K562 (cell line): ENCODE results near the gene RALGPS1. TPM values are rescaled to one million over a fixed set of nuclear protein-coding genes. Genes with fewer than 3 reads are reported as not detected.

Source experiments
- ATAC-seq: fragments of 200-7000 bp; cut with Tn5 transposase; 3 replicates; pipeline ENCODE4 v1.9.1; 2020; ENCODE audit warnings: moderate library complexity
- BruUV-seq: library from RNA; stranded (reverse); fragments of 400-500 nt; replicated peaks from 2 replicates; lab custom pipeline; 2021; lab: Mats Ljungman, UMichigan
- CTCF ChIA-PET: fragments of 300-600 bp; formaldehyde crosslinking; extraction: SDS; loops from one replicate; lab custom pipeline; 2021; ENCODE audit warnings: low intra/inter-chr PET ratio; lab: Yijun Ruan, JAX
- POLR2A ChIA-PET: fragments of 300-600, 350-650 bp; sonication (Branson Sonifier 250); formaldehyde crosslinking; extraction: SDS; loops from one replicate; lab custom pipeline; 2021; ENCODE audit warnings: antibody characterized with exemption, inconsistent platforms; lab: Yijun Ruan, JAX
- DNase-seq, 4 experiments: peaks; one replicate each; pipeline versions ENCODE4 v3.0.0 to v3.0.0-alpha.2; 2011 to 2018; ENCODE audit warnings: low spot score in 3 of 4, mixed read lengths in 3 of 4; ENCODE audit errors: extremely low read depth in 1 of 4
- FAIRE-seq: peaks from 2 replicates; lab custom pipeline; 2011; peaks lifted over from hg19 to GRCh38; lab: Jason Lieb, UNC
- H2AFZ ChIP-seq: 2 replicates; pipeline ENCODE4 v1.6.0; 2011; ENCODE audit warnings: low read depth, low read length, control low read depth, inconsistent platforms
- H3K27ac ChIP-seq: fragments of 200-600 bp; 3 replicates; pipeline ENCODE4 v1.8.0; 2011; ENCODE audit warnings: low read depth, mild to moderate bottlenecking, control low read depth, inconsistent platforms, low read length, moderate library complexity, mixed read lengths; ENCODE audit errors: extremely low read depth
- H3K27me3 ChIP-seq, 2 experiments: fragments of 300-600 bp in 1 of 2; 2 replicates in 1 of 2; 3 replicates in 1 of 2; pipeline versions ENCODE4 v1.6.0 to v1.8.0; 2011; ENCODE audit warnings: inconsistent platforms in 2 of 2, low read length in 2 of 2, mild to moderate bottlenecking in 1 of 2, mixed read lengths in 1 of 2, moderate library complexity in 1 of 2; ENCODE audit not compliant: control insufficient read depth in 2 of 2, insufficient read depth in 2 of 2
- H3K36me3 ChIP-seq: fragments of 300-600 bp; 3 replicates; pipeline ENCODE4 v1.8.0; 2011; ENCODE audit warnings: mild to moderate bottlenecking, low read length, inconsistent platforms; ENCODE audit not compliant: control insufficient read depth, insufficient read depth
- H3K4me1 ChIP-seq, 2 experiments: fragments of 200-600 bp in 1 of 2; replicated peaks in 1 of 2; 2 replicates in 1 of 2; 3 replicates in 1 of 2; pipeline versions ENCODE4 v1.5.1 to v1.8.0; 2011; ENCODE audit warnings: inconsistent platforms in 2 of 2, low read length in 2 of 2, mild to moderate bottlenecking in 1 of 2, mixed read lengths in 1 of 2, moderate library complexity in 1 of 2; ENCODE audit not compliant: control insufficient read depth in 2 of 2, insufficient read depth in 2 of 2
- H3K4me2 ChIP-seq: 2 replicates; pipeline ENCODE4 v1.6.1; 2011; ENCODE audit warnings: low read length, control low read depth, inconsistent platforms, mixed read lengths; ENCODE audit not compliant: insufficient read depth
- H3K4me3 ChIP-seq: fragments of 200-600 bp; sonication (generic), shearing (Covaris generic); 2 replicates; pipeline ENCODE4 v1.5.1; 2016; ENCODE audit warnings: control low read depth, inconsistent platforms
- H3K79me2 ChIP-seq: fragments of 200-600 bp; 3 replicates; pipeline ENCODE4 v1.8.0; 2011; ENCODE audit warnings: low read length, inconsistent platforms; ENCODE audit not compliant: control insufficient read depth, insufficient read depth
- H3K9ac ChIP-seq, 2 experiments: 2 replicates each; pipeline versions ENCODE4 v1.6.0 to v1.6.1; 2011; ENCODE audit warnings: low read depth in 2 of 2, low read length in 2 of 2, control low read depth in 1 of 2, inconsistent platforms in 1 of 2, mild to moderate bottlenecking in 1 of 2, mixed read lengths in 1 of 2; ENCODE audit not compliant: insufficient read depth in 1 of 2
- H3K9me1 ChIP-seq: one replicate; pipeline ENCODE4 v1.6.0; 2011; ENCODE audit warnings: inconsistent platforms, mild to moderate bottlenecking, low read length, moderate library complexity; ENCODE audit not compliant: control insufficient read depth, insufficient read depth
- H3K9me3 ChIP-seq: replicated peaks from 2 replicates; pipeline ENCODE4 v1.5.1; 2011; ENCODE audit warnings: low read depth, low read length, inconsistent platforms; ENCODE audit not compliant: control insufficient read depth, insufficient read depth
- H4K20me1 ChIP-seq: replicated peaks from 2 replicates; pipeline ENCODE4 v1.6.1; 2011; ENCODE audit warnings: low read length, inconsistent platforms, mixed read lengths; ENCODE audit not compliant: control insufficient read depth, insufficient read depth
- CHCHD3 ChIP-seq: fragments of 250-450 bp; sonication (Bioruptor Pico); IDR thresholded peaks from 2 replicates; pipeline ENCODE4 v2.1.2; 2022; ENCODE audit warnings: mild to moderate bottlenecking
- EP400 ChIP-seq: fragments of 450-650 bp; IDR thresholded peaks from 2 replicates; pipeline ENCODE4 v1.6.1; 2017; ENCODE audit warnings: antibody characterized with exemption, mild to moderate bottlenecking, moderate library complexity
- ETV1 ChIP-seq: fragments of 450-650 bp; conservative IDR thresholded peaks from 2 replicates; pipeline ENCODE4 v1.6.1; 2016; ENCODE audit warnings: missing genetic modification characterization, control low read depth, low read depth, missing compliant biosample characterization
- KHSRP ChIP-seq: fragments of 450-650 bp; IDR thresholded peaks from 2 replicates; pipeline ENCODE4 v1.6.1; 2017
- SRSF9 ChIP-seq: fragments of 200-400 bp; formaldehyde crosslinking; IDR thresholded peaks from 2 replicates; pipeline ENCODE4 v1.6.1; 2017; ENCODE audit warnings: low read depth, low read length, borderline replicate concordance
- TEAD2 ChIP-seq: fragments of 450-650 bp; IDR thresholded peaks from 2 replicates; pipeline ENCODE4 v1.6.1; 2016; ENCODE audit warnings: missing genetic modification characterization, control low read depth, missing compliant biosample characterization
- ZNF592 ChIP-seq: fragments of 450-650 bp; IDR thresholded peaks from 2 replicates; pipeline ENCODE4 v1.6.1; 2017; ENCODE audit warnings: antibody characterized with exemption, mild to moderate bottlenecking
- ZNF830 ChIP-seq: fragments of 250-450 bp; sonication (Bioruptor Pico); IDR thresholded peaks from 2 replicates; pipeline ENCODE4 v1.5.0; 2021; ENCODE audit warnings: mild to moderate bottlenecking
- WGBS: fragments of 100-300 bp; shearing (Covaris generic); methylation state at CpG from one replicate; pipeline ENCODE4 v1.1.6; 2016; ENCODE audit warnings: low coverage, mixed read lengths; ENCODE audit not compliant: insufficient coverage; ENCODE audit errors: missing lambda C conversion rate; 5-methylcytosine and 5-hydroxymethylcytosine counted together
- in situ Hi-C: fragments of 300-500 bp; cut with MboI; formaldehyde crosslinking; loops from 4 replicates; pipeline ENCODE4 v1.15.0; 2018; ENCODE audit warnings: inconsistent platforms, mixed read lengths
- intact Hi-C: fragments of 100-400 bp; cut with micrococcal nuclease; formaldehyde crosslinking; loops from 2 replicates; pipeline ENCODE4 v1.14.2; 2022
- polyA plus RNA-seq, 8 experiments: library from polyadenylated mRNA; depleted of rRNA in 4 of 8; stranded (reverse) in 5 of 8; unstranded in 3 of 8; fragments of >200 nt; fragmentation: Nextera tagmentation in 2 of 8; fragmentation: Illumina TruSeq in 1 of 8; extraction: Ambion mirVana in 2 of 8; extraction: Trizol in 1 of 8; gene quantifications; 2 replicates each; pipeline versions ENCODE4 v1.2.1 to v1.2.3, GENCODE V29; 2011 to 2014; ENCODE audit warnings: inconsistent platforms in 1 of 8, missing spikeins in 1 of 8
- total RNA-seq, 7 experiments: library from RNA; depleted of rRNA in 6 of 7; stranded (reverse); fragments of >200 nt in 6 of 7; fragmentation: Illumina TruSeq in 2 of 7; extraction: Trizol in 2 of 7; gene quantifications; 2 replicates each; pipeline versions ENCODE4 v1.2.1 to v1.2.3, GENCODE V29; 2011 to 2021; ENCODE audit warnings: low replicate concordance in 1 of 7

The RALGPS1 gene
- total and polyA plus RNA-seq, 9 of the 15 experiments (the other 6 are each of a cell fraction or from before 2014, with no cell fraction given) = 0.04 to 2.6 (median 1.5) TPM

GRCh38 chr9:127064335-127064734 lies 149.8 kb downstream of the RALGPS1 start:
- POLR2A ChIA-PET = no interaction called here
- TF ChIP-seq TEAD2 (tag) (no peak), KHSRP (no peak), CHCHD3 (CRISPR knock-in tag) (no peak)
- TF ChIP-seq, all 486 proteins: peak for 0
- no TSS peak for BruUV-seq
- CTCF ChIA-PET = no interaction called here
- in situ Hi-C loops (no loop called here), intact Hi-C loops (loop anchor here (2.0 kb wide), 1 partner anchor 64 kb away; no protein-coding TSS in a partner anchor)
- H3K4me2 ChIP-seq = no peak overlapping the region
- no peak overlapping the region for H3K9ac ChIP-seq
- H2AFZ ChIP-seq = no peak overlapping the region
- H3K27ac ChIP-seq = no peak overlapping the region
- FAIRE-seq (no peak), ATAC-seq (no peak), DNase-seq (no peak)
- H3K27me3 ChIP-seq = peaks cover 4 to 12% of the 10 kb centered on the region in 2 experiments; a peak in 3 of 5 replicates
- no peaks in the 10 kb centered on the region for H3K36me3 ChIP-seq
- no peaks in the 10 kb centered on the region for H4K20me1 ChIP-seq
- WGBS = 7% methylated on average over 2 of the region's 2 CpGs
- no peaks in the 10 kb centered on the region for H3K79me2 ChIP-seq
- no peaks in the 10 kb centered on the region for H3K4me1 ChIP-seq
- H3K9me3 ChIP-seq = no peaks in the 10 kb centered on the region
- no peaks in the 10 kb centered on the region for H3K9me1 ChIP-seq
- H3K4me3 ChIP-seq = no peak overlapping the region

- BruUV-seq = no TSS peak
- TF ChIP-seq ZNF592 = no peak
- no peak for TF ChIP-seq SRSF9
- TF ChIP-seq ZNF830 (CRISPR knock-in tag) = no peak
- TF ChIP-seq KHSRP = no peak
- TF ChIP-seq EP400 = no peak
- TF ChIP-seq ETV1 = no peak
- no peak for DNase-seq
- H3K27me3 ChIP-seq = peaks cover 4 to 12% of the 10 kb centered on the region in 2 experiments; a peak in 4 of 5 replicates
- H3K9me1 ChIP-seq = no peaks in the 10 kb centered on the region
- POLR2A ChIA-PET = no interaction called here
- H4K20me1 ChIP-seq = no peaks in the 10 kb centered on the region
- 0% methylated on average over 1 of the region's 1 CpG for WGBS
- no peak overlapping the region for H3K27ac ChIP-seq
- no peak for FAIRE-seq
- H3K4me2 ChIP-seq = no peak overlapping the region
- H3K79me2 ChIP-seq = no peaks in the 10 kb centered on the region
- H3K9ac ChIP-seq = no peak overlapping the region; a peak in 1 of 4 replicates
- no peaks in the 10 kb centered on the region for H3K36me3 ChIP-seq
- ATAC-seq = no peak
- in situ Hi-C loops = no loop called here
- CTCF ChIA-PET = no interaction called here
- H3K4me1 ChIP-seq = no peaks in the 10 kb centered on the region
- no peak overlapping the region for H3K4me3 ChIP-seq
- H3K9me3 ChIP-seq = no peaks in the 10 kb centered on the region
- no peak overlapping the region for H2AFZ ChIP-seq
- intact Hi-C loops = loop anchor here (2.0 kb wide), 1 partner anchor 63 kb away; no protein-coding TSS in a partner anchor
These were observed 151.0 kb downstream of the RALGPS1 start for GRCh38 chr9:127065592-127065991.
